ENCODE data around the gene CCDC187. TPM values are rescaled to one million over a fixed set of nuclear protein-coding genes. Genes with fewer than 3 reads are reported as not detected.

CCDC187 gene
- total RNA-seq, 1 experiment from 2014 or later: not detected

DNA sequence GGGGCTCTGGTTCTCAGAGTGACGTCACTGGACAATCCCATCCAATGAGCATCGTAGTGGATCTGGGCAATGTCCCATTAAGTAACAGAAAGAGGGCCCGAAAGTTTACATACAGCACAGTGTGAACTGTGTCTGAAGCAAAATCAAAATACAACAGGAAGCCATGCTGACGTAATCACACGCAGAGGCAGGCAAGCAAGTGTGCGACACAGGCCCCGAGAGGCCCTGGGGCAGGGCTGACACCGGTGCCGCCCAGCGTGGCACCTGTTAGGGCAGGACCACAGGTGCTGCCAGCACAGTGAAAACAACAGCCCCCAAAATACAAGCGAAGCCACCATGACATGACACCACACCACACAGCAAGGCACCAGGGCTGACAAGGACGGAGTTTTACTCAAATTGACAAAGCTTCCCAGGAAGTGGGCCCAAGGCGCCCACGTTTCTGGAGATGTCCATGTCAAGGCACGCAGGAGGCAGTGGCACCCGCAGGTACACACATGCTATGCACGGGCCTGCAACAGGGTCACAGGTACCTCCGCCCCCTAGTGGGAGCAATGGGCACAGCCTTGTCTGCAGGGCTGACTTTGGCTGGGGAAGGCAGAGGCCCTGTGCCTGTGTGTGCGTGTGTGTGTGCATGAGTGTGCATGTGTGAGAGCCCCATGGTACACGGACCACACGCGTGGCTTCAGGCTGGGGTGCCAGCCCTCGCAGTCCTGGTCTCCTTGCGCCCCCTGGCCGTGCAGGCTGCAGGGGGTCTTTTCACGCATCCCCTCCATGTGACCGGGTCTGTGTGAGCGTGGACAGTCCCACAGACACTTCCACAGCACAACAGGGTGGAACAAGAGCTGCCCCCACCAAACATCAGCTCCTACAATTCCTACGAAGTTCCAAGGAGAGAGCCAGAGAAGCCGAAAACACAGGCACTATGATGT, 77.9 kb downstream of the CCDC187 start:
- DNase-seq (ENCODE audit: low spot score): peak; percentile 41

DNA sequence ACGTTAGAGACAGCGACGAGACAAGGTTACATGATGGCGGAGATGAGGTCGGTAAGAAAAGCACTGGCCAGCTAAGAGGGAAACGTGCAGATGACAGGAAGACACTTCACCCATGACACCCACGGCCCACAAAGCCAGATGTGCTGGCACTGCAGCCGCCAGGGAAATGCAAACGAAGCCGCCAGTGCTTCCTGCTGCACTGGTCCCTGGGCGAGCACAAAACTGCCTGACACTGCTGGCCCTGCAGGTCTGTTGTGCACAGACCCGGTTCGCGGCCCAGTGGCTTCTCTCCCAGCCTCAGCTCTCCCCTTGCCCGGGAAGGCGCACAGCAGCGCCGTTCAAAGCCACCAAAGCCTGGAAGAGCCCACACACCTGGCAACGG, 78.5 kb downstream of the CCDC187 start:
- no peak for DNase-seq (ENCODE audit: low spot score)

DNA sequence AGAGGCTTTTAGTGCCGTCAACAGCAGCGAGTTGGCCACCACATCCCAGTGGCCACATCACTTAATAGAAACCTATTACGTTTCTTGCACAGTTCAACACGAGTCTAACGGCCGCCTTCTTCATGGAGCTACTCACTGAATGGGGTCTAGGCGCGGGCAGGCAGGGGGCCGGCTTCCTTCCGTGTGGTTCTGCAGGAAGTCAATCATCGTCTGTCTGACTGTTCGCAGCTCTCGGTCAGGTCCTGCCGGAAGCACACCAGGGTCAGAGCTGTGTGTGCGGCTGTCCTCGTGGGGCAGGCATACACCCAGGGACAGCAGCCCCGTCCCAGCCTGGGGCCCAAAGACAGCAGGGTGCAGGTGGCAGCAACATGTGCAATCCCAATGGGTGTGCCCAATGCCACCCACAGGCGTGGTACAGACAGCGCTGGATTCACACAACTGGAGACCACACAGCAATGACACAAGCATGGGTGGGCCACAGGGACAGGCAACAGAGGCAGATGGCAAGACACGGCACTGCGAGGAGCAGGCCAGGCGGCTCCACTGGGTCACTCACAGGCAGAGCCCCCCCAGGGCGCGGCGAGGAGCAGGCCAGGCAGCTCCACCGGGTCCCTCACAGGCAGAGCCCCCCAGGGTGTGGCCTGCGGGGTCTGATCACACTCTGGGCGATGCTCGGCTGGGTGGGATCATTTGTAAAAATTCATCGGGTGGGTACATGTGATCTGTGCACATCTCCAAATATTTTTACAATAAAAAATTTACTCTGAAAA, 79.8 kb downstream of the CCDC187 start:
- DNase-seq (ENCODE audit: low spot score): no peak

DNA sequence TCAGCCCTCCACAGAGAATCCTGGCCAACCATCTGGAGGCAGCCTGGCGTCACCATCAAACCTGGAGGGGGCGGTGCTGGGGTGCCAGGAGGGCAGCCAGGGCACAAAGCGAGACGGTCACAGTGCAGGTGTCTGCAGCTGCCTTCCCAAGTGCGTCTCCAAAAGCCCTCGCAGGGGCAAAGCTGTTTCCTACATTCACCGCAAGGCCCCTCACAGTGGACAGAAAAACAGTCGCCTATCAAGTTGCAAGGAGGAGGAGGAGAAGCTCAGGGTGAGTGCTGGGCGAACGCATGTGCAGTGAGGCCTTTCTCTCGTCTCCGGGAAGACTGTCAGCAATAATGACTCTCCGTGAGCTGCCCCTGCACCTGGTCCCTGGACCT, 81.0 kb downstream of the CCDC187 start:
- DNase-seq (ENCODE audit: low spot score): no peak

DNA sequence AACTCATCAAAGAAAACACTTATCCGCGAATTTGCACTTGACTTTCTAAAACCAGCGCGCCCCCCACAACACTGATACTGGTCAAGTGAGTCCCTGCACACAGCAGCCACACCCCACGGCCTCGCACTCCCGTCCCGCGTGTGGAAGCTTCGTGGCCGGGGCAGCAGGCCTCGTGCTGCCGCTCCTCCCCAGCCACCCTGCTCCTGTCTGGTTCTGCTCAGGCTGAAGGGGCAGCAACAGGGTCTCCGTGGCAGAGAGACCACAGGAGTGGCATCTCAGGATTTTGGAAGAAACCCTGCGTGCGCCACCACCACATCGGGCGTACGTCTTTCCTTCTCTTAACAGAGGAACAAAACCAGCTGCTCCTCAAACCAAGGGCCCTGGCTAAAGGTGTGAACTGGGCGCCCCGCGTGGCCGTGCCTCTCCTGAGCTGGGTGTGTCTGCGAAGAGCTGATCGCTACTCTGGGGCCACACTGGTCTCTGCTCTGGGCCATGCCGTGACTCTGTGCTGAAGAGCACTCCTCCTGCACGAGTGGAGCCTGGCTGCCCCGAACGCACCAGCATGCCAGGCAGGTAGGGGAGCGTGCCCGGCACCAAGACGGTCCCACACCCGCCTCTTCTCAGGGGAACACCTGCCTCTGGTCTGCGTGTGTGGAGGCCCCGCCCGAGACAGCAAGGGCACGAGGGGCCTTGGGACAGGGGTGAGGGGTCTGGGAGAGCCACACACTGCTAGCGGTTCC, 81.6 kb downstream of the CCDC187 start:
- no peak for DNase-seq (ENCODE audit: low spot score)

DNA sequence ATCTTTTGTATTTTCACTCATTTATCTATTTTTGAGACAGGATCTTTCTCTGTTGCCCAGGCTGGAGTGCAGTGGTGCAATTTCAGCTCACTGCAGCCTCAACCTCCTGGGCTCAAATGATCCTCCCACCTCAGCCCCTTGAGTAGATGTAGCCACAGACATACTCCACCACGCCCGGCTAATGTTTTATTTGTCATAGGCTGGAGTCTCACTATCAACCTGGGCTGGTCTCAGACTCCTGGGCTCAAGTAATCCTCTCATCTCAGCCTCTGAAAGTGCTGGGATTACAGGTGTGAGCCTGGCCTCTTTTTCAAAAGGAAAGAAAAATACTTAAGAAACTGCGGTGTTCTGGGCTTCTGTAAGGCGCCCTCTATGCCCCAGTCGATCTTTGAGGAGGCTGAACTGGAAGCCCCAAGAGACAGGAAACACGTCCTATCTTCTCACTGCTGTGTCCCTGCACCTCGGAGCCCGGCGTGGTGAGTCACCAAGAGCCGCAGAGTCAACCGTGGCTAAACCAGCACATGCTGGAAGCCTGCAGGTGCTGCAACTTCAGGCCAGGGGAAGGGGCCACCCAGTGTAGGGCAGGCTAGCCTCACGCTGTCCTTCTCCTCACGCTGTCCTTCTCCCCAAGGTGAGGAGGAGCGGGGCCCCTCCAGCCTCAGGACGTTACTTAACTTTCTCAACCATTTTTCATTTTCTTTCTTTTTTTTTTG, 83.7 kb downstream of the CCDC187 start:
- peak; percentile 75 for DNase-seq (ENCODE audit: low spot score)

DNA sequence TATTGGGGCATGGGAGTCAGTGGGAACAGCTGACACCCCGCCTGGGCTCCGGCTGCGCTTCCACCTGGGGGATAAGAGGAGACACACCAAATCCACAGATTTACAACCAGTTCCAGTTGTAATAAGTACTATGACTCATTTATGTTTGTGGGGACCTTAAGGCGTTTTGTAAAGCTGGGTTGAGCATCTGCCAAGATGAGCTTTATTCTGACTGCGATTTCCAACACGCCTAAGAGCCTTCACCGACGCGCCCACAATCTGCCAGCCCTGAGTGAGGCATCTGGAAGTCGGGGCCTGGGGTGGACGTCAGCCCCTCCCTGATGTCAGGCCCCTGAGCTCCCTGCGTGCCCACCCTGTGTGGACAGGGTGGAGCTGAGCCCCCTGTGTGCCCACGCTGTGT, 84.6 kb downstream of the CCDC187 start:
- DNase-seq (ENCODE audit: low spot score): peak; percentile 58

DNA sequence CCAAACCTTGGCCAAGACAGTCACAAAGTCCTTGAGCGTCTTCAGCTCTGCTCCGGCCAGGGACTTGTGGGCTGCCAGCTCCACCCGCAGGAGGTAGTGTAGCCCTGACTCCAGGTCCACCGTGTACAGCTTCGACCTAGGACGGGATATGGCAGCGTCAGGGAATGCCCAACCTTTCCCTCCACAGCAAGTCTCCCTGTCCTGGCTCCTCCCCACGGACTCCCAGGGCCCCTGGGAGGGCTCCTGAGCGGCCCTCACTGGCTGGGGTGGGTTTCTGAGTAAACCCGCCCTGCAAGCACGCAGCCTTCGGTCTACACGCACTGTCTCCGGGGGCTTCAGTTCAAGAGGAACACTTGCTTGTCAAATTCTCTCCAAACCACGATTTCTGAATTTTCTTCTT, 85.2 kb downstream of the CCDC187 start:
- DNase-seq (ENCODE audit: low spot score): no peak

DNA sequence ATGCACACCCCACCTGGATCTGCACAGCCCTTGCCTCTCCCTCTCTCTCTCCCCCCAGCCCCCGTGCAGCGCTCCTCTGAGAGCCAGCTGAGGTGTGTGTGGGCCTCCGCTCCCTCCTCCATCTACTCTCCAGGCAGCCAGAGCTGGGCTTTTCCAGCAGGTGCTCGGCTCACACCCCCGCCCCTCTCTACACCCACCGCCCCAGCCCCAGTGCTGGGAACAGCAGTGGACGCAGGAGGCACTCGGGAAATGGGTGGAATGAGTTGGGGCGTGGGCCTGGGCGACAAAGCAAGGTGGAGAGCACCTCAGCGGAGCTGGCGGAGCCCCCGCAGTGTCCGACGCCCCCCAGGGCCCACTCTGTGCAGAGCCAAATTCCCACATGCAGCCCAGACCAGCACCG, 85.6 kb downstream of the CCDC187 start:
- DNase-seq (ENCODE audit: low spot score): no peak

DNA sequence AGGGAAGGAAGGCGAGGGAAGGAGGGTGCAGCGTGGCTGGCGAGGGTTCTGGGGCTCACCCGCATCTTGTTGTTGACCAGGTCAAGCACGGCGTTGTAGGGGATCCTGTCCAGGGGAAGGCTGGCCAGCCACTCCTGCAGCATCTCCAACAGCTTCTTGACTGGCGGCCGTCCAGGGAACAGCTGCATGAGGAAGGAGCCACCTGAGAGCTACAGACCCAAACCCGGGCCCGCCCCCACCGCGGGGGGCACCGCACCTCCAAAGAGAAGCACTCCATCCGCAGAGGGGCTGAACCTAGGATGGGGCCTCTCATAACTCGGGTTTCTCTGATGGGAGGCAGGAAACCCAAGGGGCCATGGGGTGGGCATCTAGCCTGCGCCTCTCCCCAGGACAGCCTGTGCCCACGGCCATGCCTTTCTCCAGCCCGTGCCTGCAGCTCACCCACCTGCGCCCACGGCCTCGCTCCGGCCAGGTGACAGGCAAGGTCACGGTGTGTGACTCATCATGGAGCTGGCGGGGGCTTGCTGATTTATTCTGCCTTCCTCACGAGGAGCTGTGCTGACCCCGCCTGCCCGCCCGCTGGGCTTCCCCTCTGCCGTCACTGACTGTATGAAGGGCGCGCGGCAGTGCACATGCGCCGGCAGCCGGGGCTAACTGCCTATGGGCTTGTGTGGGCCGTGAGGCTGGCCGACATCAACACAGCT, 87.2 kb downstream of the CCDC187 start:
- no peak for DNase-seq (ENCODE audit: low spot score)

DNA sequence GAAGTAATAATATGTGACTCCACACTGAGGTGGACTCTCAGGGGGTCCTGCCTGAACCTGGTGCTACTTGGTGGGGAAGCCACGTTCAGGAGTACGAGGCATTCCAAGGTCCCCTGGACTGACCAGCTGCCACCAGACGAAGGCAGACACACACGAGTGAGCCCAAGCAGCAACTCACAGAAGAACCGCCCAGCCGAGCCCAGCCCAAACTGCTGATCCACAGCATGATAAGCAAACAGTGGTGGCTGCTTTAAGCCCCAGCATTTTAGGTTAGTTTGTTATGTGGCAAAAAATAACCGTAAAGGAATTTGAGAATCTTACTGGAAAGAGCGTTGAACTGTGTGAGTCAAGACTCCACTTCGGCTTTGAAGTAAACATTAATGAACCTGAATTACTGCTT, 90.2 kb downstream of the CCDC187 start:
- DNase-seq (ENCODE audit: low spot score): no peak

DNA sequence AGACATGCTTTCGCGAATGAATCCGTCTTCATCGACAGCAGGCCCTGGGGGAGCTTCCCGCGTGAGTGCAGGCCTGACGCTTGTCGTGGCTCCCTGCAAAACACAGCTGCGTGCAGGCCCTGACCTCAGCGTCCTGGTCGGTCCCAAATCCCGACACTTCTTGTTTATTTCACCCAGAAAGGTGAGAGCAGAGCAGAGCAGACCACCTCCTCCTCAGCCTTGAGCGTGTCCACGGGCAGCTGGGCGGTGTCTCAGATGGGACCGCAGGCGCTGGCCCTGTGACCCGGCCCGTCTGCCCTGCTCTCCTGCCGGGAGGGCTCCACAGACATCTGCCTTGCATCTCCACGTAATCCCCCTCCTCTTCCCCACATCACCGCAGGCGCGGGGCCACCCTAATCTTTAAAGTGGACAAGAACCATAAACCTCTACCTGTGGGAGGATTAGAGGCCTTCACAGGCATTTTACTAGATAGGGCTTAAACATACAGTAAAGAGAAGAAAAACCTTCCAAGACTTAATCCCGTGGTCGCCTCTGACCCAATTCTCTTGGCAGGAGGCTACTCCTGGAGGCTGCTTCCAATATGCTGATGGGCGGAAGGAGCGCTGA, 91.4 kb downstream of the CCDC187 start:
- DNase-seq (ENCODE audit: low spot score): no peak

DNA sequence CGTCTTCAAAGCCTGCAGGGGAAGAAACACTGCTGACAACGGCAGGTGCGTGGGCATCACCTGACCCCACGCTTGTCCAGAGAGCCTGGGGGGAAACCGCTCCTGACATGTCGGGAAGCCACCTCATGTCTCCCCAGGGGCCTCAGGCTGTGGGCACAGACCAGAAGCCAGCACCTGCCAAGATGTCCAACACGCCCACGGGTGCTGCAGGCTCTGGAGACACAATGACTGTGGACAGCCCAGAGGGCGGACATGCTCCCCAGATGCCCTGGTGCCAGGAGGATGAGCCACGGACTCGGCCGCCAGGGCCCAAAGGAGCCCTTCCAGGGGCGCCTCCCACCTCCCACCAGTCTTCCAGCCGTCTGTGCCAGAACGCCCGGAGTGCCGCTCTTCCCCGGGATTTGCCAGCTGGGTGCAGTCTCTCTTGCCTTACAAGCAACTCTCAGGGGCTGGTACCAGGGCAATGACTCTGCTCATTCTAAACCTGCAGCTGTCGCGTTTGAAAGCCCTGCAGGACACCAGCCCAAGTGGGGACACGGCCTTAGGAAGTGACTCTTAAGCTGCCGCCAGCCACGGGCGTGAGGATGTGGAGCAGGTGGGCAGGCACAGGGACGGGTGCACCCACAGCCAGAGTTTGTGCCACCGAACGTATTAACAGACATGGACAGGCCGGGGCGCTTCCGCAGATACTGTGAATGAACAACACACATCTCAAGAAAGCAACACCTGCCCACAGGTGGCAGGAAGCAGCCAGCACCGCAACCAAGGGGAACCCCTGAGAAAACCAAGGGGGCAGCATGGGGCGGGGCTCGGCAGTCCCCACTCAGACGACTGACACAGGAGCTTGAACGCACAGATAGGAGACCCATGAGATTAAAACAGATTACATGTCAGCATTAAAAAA, 92.2 kb downstream of the CCDC187 start:
- no peak for DNase-seq (ENCODE audit: low spot score)

DNA sequence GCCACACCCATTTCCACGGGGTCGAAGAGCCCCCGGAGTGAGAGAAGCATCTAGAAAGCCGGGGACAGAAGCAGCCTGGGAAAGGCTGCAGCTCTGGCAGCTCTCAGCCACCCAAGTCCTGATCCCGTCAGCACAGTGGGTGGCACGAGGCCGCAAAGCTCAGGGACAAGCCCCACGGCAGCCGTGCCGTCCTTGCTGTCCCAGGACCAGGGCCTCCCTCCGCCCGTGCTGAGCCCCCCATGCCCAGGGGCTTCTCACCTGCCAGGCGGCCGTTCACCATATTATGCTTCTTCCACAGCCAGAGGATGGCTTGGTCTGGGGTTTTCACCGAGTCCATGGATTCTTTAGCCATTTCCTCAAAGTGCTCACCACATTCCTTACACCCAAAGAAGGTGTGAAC, 92.9 kb downstream of the CCDC187 start:
- no peak for DNase-seq (ENCODE audit: low spot score)

DNA sequence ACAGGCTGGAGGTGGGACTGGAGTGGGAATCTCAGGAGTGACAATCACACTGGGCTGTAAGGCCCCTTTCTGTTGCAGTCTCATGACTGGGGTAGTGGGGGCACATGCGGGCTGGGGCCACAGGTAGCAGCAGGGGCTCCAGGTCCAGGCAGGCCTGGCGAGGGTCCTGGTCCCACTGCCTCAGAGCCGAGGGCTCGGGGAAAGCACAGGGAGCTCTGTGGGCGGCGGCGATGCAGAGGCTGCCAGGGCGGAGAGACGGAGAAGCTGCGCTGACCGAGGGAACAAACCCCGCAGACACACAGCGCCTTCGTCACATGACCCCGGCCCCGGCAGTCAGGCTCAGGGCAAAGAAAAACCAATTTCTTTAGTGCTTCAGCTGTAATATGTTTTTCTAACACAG, 93.6 kb downstream of the CCDC187 start:
- DNase-seq (ENCODE audit: low spot score): no peak

DNA sequence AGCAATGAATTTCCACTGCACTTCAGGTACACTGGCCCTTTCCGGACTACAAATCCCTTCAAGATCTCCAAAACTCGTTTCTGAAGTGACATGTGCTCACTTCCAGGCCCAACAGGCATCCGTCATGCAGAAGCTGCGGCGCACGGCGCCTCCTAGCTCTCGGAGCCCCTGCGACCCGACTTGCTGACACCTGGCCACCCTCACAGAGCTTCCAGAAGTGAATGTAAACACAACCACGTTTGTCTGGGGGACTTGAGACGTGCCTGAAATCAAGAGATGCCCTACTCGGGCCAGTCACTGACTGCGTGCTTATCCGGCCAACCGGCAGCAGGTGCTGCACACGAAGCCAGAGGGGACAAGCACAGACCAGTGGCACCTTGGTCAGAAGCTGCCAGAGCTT, 94.1 kb downstream of the CCDC187 start:
- DNase-seq (ENCODE audit: low spot score): no peak

DNA sequence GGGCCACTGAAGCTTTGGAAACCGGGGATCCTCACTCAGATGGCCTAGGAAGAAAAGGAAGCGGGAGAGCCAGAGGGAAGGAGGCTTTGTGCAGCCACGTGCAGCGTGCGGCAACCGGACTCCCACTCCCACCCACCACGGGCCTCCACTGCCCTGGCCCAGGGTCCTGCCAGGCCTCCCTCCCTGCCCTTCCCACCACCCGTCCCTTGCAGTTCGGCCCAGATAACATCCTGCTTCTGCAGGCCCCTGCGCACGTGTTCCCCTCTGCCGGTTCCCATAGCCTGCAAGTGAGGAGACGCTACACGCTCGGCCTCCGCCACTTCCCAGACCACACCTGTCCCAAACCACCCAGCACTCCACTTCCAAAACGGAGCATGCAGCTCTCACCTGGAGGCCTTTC, 94.7 kb downstream of the CCDC187 start:
- DNase-seq (ENCODE audit: low spot score): no peak

DNA sequence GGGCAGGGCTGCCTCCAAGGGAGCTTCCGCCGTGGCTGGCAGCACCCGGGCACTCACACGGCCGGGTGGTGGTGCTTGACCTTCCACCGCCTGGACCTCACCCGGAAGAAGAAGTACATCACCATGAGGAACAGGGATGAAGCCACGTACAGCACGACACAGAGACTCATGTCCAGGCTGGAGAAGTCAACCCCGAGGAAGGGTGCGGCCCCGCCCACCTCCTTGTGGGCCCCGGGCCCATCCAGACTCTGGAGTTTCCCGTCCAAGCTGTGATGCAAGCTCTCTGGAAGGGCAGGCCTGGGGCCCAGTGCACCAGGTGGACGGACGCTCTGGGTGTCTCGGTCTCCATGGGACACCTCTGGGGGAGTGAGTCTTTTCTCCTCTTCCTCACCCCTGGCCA, 95.2 kb downstream of the CCDC187 start:
- DNase-seq (ENCODE audit: low spot score): no peak

DNA sequence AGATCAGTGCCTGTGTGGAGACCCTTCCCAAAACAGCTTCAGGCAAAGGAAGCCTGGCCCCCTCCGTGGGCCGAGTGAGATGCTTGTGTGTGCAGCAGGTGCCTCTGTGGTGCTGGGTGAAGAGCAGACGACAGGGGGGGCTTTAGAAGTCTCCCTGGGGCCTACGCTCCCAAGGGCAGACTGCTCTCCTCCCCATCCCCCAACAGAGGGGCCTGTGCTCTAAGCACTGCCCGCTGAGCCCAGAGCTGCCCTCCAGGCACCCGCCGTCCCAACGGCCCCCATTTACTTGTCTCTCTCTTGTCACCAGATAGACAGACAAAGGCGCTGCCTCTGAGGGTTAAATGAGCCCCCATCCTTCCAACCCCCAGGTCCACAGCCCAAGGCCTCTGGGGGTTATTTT, 96.3 kb downstream of the CCDC187 start:
- no peak for DNase-seq (ENCODE audit: low spot score)

Data from H4 (cell line).